ENCODE data around the gene MTUS2. TPM values are rescaled to one million over a fixed set of nuclear protein-coding genes. Genes with fewer than 3 reads are reported as not detected.

MTUS2 gene
- total and polyA plus RNA-seq, 2 experiments from 2014 or later, result 3.0 to 4.3 TPM

- no peaks in the 10 kb centered on the region for H3K27me3 ChIP-seq
- no peaks in the 10 kb centered on the region for H3K79me2 ChIP-seq
- TF ChIP-seq EZH2 (IDR thresholded peaks at IDR 0.05; ENCODE audit: borderline replicate concordance) (no peak), EZH2phosphoT487 (IDR thresholded peaks at IDR 0.05; ENCODE audit: low read depth, severe bottlenecking, unreplicated experiment) (no peak), CTCF (IDR thresholded peaks at IDR 0.05; ENCODE audit: poor library complexity) (no peak)
- H3K4me1 ChIP-seq (ENCODE audit: insufficient read depth), result no peaks in the 10 kb centered on the region
- H3K27ac ChIP-seq, result no peak overlapping the region
- WGBS (ENCODE audit: low lambda C conversion rate, missing lambda C conversion rate), result 17% methylated on average over 1 of the region's 1 CpG
- no peak overlapping the region for H2AFZ ChIP-seq
- H3K36me3 ChIP-seq (replicated peaks; ENCODE audit: insufficient read depth, low read depth), result no peaks in the 10 kb centered on the region
- H3K4me3 ChIP-seq, result no peak overlapping the region
- H3K9me2 ChIP-seq (replicated peaks; ENCODE audit: insufficient read depth), result no peaks in the 10 kb centered on the region
- DNase-seq (ENCODE audit: low spot score), result no peak
- no peaks in the 10 kb centered on the region for H3K9me3 ChIP-seq (ENCODE audit: low read depth)
- H4K20me1 ChIP-seq (ENCODE audit: insufficient read depth, poor library complexity, severe bottlenecking), result no peaks in the 10 kb centered on the region
- no peak overlapping the region for H3K4me2 ChIP-seq
Observed at GRCh38 chr13:29156136-29156535, 336.0 kb downstream of the MTUS2 start.

- H2AFZ ChIP-seq, result no peak overlapping the region
- 83% methylated on average over 5 of the region's 5 CpGs for WGBS (ENCODE audit: low lambda C conversion rate, missing lambda C conversion rate)
- no peaks in the 10 kb centered on the region for H3K79me2 ChIP-seq
- no peak for TF ChIP-seq CTCF (IDR thresholded peaks at IDR 0.05; ENCODE audit: poor library complexity)
- TF ChIP-seq EZH2phosphoT487 (IDR thresholded peaks at IDR 0.05; ENCODE audit: low read depth, severe bottlenecking, unreplicated experiment), result no peak
- TF ChIP-seq EZH2 (IDR thresholded peaks at IDR 0.05; ENCODE audit: borderline replicate concordance), result no peak
- no peaks in the 10 kb centered on the region for H4K20me1 ChIP-seq (ENCODE audit: insufficient read depth, poor library complexity, severe bottlenecking)
- no peaks in the 10 kb centered on the region for H3K27me3 ChIP-seq
- no peak overlapping the region for H3K4me3 ChIP-seq
- no peak for DNase-seq (ENCODE audit: low spot score)
- no peaks in the 10 kb centered on the region for H3K4me1 ChIP-seq (ENCODE audit: insufficient read depth)
- no peaks in the 10 kb centered on the region for H3K36me3 ChIP-seq (replicated peaks; ENCODE audit: insufficient read depth, low read depth)
- no peaks in the 10 kb centered on the region for H3K9me3 ChIP-seq (ENCODE audit: low read depth)
- H3K9me2 ChIP-seq (replicated peaks; ENCODE audit: insufficient read depth), result no peaks in the 10 kb centered on the region
- H3K27ac ChIP-seq, result no peak overlapping the region
- H3K4me2 ChIP-seq, result no peak overlapping the region
Observed at GRCh38 chr13:29159871-29160270, 339.7 kb downstream of the MTUS2 start.

GRCh38 chr13:29160862-29161261 is 340.7 kb downstream of the MTUS2 start:
- H4K20me1 ChIP-seq (ENCODE audit: insufficient read depth, poor library complexity, severe bottlenecking), result no peaks in the 10 kb centered on the region
- no peaks in the 10 kb centered on the region for H3K9me3 ChIP-seq (ENCODE audit: low read depth)
- WGBS (ENCODE audit: low lambda C conversion rate, missing lambda C conversion rate), result 85% methylated on average over 3 of the region's 3 CpGs
- no peaks in the 10 kb centered on the region for H3K79me2 ChIP-seq
- H3K4me1 ChIP-seq (ENCODE audit: insufficient read depth), result no peaks in the 10 kb centered on the region
- no peak overlapping the region for H3K27ac ChIP-seq
- no peak overlapping the region for H3K4me2 ChIP-seq
- TF ChIP-seq EZH2 (IDR thresholded peaks at IDR 0.05; ENCODE audit: borderline replicate concordance) (no peak), CTCF (IDR thresholded peaks at IDR 0.05; ENCODE audit: poor library complexity) (no peak), EZH2phosphoT487 (IDR thresholded peaks at IDR 0.05; ENCODE audit: low read depth, severe bottlenecking, unreplicated experiment) (no peak)
- no peak overlapping the region for H3K4me3 ChIP-seq
- no peak overlapping the region for H2AFZ ChIP-seq
- H3K27me3 ChIP-seq, result no peaks in the 10 kb centered on the region
- no peaks in the 10 kb centered on the region for H3K36me3 ChIP-seq (replicated peaks; ENCODE audit: insufficient read depth, low read depth)
- no peaks in the 10 kb centered on the region for H3K9me2 ChIP-seq (replicated peaks; ENCODE audit: insufficient read depth)
- no peak for DNase-seq (ENCODE audit: low spot score)

- H3K79me2 ChIP-seq, result no peaks in the 10 kb centered on the region
- no peaks in the 10 kb centered on the region for H3K9me3 ChIP-seq (ENCODE audit: low read depth)
- H3K36me3 ChIP-seq (replicated peaks; ENCODE audit: insufficient read depth, low read depth), result no peaks in the 10 kb centered on the region
- H3K4me3 ChIP-seq, result no peak overlapping the region
- no peak for DNase-seq (ENCODE audit: low spot score)
- no peak overlapping the region for H3K27ac ChIP-seq
- no peak overlapping the region for H2AFZ ChIP-seq
- TF ChIP-seq EZH2 (IDR thresholded peaks at IDR 0.05; ENCODE audit: borderline replicate concordance) (no peak), CTCF (IDR thresholded peaks at IDR 0.05; ENCODE audit: poor library complexity) (no peak), EZH2phosphoT487 (IDR thresholded peaks at IDR 0.05; ENCODE audit: low read depth, severe bottlenecking, unreplicated experiment) (no peak)
- no peaks in the 10 kb centered on the region for H4K20me1 ChIP-seq (ENCODE audit: insufficient read depth, poor library complexity, severe bottlenecking)
- no peak overlapping the region for H3K4me2 ChIP-seq
- H3K27me3 ChIP-seq, result no peaks in the 10 kb centered on the region
- H3K4me1 ChIP-seq (ENCODE audit: insufficient read depth), result no peaks in the 10 kb centered on the region
- 73% methylated on average over 6 of the region's 6 CpGs for WGBS (ENCODE audit: low lambda C conversion rate, missing lambda C conversion rate)
- H3K9me2 ChIP-seq (replicated peaks; ENCODE audit: insufficient read depth), result no peaks in the 10 kb centered on the region
Observed at GRCh38 chr13:29161676-29162075, 341.5 kb downstream of the MTUS2 start.

All from hepatocyte (in vitro differentiated cells).